HEK293 (cell line): Measurements from ENCODE around the gene UGT1A4.

Experiments used
- BCL11A ChIP-seq: fragments of 450-650 bp; formaldehyde crosslinking; IDR thresholded peaks from 2 replicates; pipeline ENCODE4 v1.5.1; 2016; ENCODE audit warnings: low read depth, missing biosample characterization, missing genetic modification characterization
- CTCF ChIP-seq: fragments of 450-650 bp; formaldehyde crosslinking; IDR thresholded peaks from 2 replicates; pipeline ENCODE4 v1.5.1; 2016; ENCODE audit warnings: missing biosample characterization, missing genetic modification characterization
- KLF7 ChIP-seq: fragments of 450-650 bp; formaldehyde crosslinking; IDR thresholded peaks from 2 replicates; pipeline ENCODE4 v1.5.1; 2016; ENCODE audit warnings: missing biosample characterization, missing genetic modification characterization, borderline replicate concordance
- MEIS1 ChIP-seq: sonication (generic); formaldehyde crosslinking; IDR thresholded peaks from 2 replicates; pipeline ENCODE4 v1.8.1; 2022; ENCODE audit warnings: missing genetic modification reagents, mild to moderate bottlenecking, borderline replicate concordance
- PATZ1 ChIP-seq: fragments of 450-650 bp; formaldehyde crosslinking; IDR thresholded peaks from 2 replicates; pipeline ENCODE4 v1.5.1; 2016; ENCODE audit warnings: missing biosample characterization, missing genetic modification characterization
- PRDM10 ChIP-seq: fragments of 450-650 bp; formaldehyde crosslinking; IDR thresholded peaks from 2 replicates; pipeline ENCODE4 v1.5.1; 2016; ENCODE audit warnings: missing biosample characterization, missing genetic modification characterization
- REPIN1 ChIP-seq: fragments of 450-650 bp; formaldehyde crosslinking; IDR thresholded peaks from 2 replicates; pipeline ENCODE4 v1.5.1; 2017; ENCODE audit warnings: missing biosample characterization, missing genetic modification characterization, low read depth
- YY1 ChIP-seq: fragments of 450-650 bp; formaldehyde crosslinking; IDR thresholded peaks from 2 replicates; pipeline ENCODE4 v1.5.1; 2018; ENCODE audit warnings: missing biosample characterization, missing genetic modification characterization
- ZBTB10 ChIP-seq: fragments of 450-650 bp; formaldehyde crosslinking; IDR thresholded peaks from 2 replicates; pipeline ENCODE4 v1.5.1; 2016; ENCODE audit warnings: missing biosample characterization, missing genetic modification characterization
- TF ChIP-seq, protein P1 (sequence below): fragments of 450-650 bp; formaldehyde crosslinking; IDR thresholded peaks from 2 replicates; pipeline ENCODE4 v1.5.1; 2016; ENCODE audit warnings: missing biosample characterization, missing genetic modification characterization
- TF ChIP-seq, protein P2 (sequence below): fragments of 450-650 bp; formaldehyde crosslinking; IDR thresholded peaks from 2 replicates; pipeline ENCODE4 v1.5.1; 2016; ENCODE audit warnings: missing biosample characterization, missing genetic modification characterization, low read depth

- TF ChIP-seq ZBTB10 (no peak), PATZ1 (tag by site-specific recombination) (no peak), CTCF (no peak), YY1 (tag by site-specific recombination) (no peak), BCL11A (no peak), PRDM10 (no peak), KLF7 (tag by site-specific recombination) (no peak), REPIN1 (tag by site-specific recombination) (no peak), MEIS1 (CRISPR knock-in tag) (no peak)
- TF ChIP-seq, protein P1, sequence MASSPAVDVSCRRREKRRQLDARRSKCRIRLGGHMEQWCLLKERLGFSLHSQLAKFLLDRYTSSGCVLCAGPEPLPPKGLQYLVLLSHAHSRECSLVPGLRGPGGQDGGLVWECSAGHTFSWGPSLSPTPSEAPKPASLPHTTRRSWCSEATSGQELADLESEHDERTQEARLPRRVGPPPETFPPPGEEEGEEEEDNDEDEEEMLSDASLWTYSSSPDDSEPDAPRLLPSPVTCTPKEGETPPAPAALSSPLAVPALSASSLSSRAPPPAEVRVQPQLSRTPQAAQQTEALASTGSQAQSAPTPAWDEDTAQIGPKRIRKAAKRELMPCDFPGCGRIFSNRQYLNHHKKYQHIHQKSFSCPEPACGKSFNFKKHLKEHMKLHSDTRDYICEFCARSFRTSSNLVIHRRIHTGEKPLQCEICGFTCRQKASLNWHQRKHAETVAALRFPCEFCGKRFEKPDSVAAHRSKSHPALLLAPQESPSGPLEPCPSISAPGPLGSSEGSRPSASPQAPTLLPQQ (tag by site-specific recombination), result no peak
- TF ChIP-seq, protein P2, sequence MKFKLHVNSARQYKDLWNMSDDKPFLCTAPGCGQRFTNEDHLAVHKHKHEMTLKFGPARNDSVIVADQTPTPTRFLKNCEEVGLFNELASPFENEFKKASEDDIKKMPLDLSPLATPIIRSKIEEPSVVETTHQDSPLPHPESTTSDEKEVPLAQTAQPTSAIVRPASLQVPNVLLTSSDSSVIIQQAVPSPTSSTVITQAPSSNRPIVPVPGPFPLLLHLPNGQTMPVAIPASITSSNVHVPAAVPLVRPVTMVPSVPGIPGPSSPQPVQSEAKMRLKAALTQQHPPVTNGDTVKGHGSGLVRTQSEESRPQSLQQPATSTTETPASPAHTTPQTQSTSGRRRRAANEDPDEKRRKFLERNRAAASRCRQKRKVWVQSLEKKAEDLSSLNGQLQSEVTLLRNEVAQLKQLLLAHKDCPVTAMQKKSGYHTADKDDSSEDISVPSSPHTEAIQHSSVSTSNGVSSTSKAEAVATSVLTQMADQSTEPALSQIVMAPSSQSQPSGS (tag by site-specific recombination), result no peak
Measured at GRCh38 chr2:233807966-233808935, 89.7 kb downstream of the UGT1A4 start.
